ENCODE measurements around the gene EIF4A3.

EIF4A3 gene

DNA sequence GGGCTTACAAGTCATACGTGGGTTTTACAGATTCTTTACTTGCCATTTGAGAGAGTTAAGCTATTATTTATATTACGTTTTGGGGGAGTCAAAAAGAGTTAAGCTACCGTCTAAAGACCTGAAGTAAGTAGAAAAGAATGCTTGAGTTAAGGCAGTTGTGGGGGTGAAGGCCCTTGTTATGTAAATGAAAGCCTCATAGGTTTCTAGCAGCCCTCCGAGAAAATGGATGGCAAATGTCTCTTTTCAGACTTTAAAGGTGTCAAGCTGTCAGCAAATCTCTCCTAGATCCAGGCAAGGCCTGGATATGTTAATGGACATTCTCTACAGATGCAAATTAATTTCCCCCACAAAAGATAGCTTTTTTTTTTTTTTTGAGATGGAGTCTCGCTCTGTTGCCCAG is 7.2 kb upstream of the EIF4A3 start:
- in situ Hi-C loops (cut with MboI; ENCODE audit: low sequenced_read_pairs, unreplicated experiment), result no loop called here
- TF ChIP-seq, protein P1, sequence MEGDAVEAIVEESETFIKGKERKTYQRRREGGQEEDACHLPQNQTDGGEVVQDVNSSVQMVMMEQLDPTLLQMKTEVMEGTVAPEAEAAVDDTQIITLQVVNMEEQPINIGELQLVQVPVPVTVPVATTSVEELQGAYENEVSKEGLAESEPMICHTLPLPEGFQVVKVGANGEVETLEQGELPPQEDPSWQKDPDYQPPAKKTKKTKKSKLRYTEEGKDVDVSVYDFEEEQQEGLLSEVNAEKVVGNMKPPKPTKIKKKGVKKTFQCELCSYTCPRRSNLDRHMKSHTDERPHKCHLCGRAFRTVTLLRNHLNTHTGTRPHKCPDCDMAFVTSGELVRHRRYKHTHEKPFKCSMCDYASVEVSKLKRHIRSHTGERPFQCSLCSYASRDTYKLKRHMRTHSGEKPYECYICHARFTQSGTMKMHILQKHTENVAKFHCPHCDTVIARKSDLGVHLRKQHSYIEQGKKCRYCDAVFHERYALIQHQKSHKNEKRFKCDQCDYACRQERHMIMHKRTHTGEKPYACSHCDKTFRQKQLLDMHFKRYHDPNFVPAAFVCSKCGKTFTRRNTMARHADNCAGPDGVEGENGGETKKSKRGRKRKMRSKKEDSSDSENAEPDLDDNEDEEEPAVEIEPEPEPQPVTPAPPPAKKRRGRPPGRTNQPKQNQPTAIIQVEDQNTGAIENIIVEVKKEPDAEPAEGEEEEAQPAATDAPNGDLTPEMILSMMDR (IDR thresholded peaks at IDR 0.05; ENCODE audit: borderline replicate concordance, control extremely low read depth, extremely low read depth, insufficient read depth, missing control alignments), result no peak

DNA sequence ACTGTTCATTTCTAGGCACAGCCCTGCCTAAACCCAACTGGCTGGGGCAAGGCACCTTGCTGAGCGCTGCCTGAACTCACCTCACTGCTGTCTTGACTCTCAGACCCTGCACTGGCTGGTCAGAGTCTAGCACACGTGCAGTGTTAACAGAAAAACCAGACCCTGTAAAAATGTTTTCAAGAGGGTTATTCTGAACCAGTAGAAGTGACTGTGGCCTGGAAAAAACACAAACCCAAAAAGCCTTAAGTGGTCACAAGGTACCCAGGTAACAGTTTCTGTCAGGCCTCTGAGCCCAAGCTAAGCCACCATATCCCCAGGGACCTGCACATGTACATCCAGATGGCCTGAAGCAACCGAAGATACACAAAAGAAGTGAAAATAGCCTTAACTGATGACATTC is 6.1 kb upstream of the EIF4A3 start:
- DNase-seq (ENCODE audit: low spot score), result no peak
- TF ChIP-seq, protein P1 (IDR thresholded peaks at IDR 0.05; ENCODE audit: borderline replicate concordance, control extremely low read depth, extremely low read depth, insufficient read depth, missing control alignments), result no peak
- in situ Hi-C loops (cut with MboI; ENCODE audit: low sequenced_read_pairs, unreplicated experiment), result no loop called here

More for the DNA sequence above, 7.2 kb upstream of the EIF4A3 start:
- DNase-seq (ENCODE audit: low spot score), result no peak

DNA sequence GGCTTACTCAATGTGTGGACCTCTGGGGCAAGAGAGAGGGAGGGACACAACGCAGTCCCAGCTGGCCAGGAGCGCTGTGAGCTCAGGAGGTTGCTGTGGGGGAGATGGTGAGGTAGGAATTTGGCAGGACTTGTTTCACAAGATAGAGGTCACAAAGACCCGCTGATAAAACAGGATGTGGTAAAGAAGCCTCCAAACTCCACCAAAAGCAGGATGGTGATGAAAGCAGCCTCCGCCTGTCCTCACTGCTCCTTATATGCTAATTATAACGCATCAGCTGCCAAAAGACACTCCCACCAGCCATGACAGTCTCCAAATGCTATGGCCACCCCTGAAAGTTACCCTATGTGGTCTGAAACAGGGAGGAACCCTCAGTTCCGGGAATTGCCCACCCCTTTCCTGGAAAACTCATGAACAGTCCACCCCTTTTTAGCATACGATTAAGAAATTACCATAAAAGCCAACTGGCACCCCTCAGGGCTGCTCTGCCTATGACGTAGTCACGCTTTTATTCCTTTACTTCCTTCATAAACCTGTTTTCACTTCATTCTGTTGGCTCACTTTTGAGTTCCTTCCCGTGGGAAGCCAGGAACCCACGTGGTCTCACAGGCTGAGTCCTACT is 5.3 kb upstream of the EIF4A3 start:
- no peak for DNase-seq (ENCODE audit: low spot score)
- in situ Hi-C loops (cut with MboI; ENCODE audit: low sequenced_read_pairs, unreplicated experiment), result no loop called here
- TF ChIP-seq, protein P1 (IDR thresholded peaks at IDR 0.05; ENCODE audit: borderline replicate concordance, control extremely low read depth, extremely low read depth, insufficient read depth, missing control alignments), result no peak

DNA sequence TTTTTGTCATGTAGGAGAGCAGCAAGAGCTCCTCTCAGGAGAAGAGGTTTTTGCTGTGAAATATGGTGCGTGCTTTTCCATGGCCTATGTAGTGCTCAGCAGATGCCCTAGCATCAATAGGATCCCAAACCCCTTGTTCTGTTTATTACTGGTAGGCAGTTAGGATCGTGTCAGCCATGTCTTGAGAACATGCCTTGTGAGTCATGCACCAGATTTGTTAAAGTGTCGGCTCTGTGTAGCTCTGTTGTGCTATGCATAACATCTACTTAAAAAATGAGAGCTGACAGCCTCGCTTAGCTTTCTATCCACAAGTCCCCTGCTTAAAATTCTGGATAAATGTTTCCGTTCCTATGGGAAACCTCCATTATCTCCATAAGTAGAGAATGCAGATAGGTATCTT is 4.4 kb upstream of the EIF4A3 start:
- in situ Hi-C loops (cut with MboI; ENCODE audit: low sequenced_read_pairs, unreplicated experiment), result no loop called here
- TF ChIP-seq, protein P1 (IDR thresholded peaks at IDR 0.05; ENCODE audit: borderline replicate concordance, control extremely low read depth, extremely low read depth, insufficient read depth, missing control alignments), result no peak
- no peak for DNase-seq (ENCODE audit: low spot score)

DNA sequence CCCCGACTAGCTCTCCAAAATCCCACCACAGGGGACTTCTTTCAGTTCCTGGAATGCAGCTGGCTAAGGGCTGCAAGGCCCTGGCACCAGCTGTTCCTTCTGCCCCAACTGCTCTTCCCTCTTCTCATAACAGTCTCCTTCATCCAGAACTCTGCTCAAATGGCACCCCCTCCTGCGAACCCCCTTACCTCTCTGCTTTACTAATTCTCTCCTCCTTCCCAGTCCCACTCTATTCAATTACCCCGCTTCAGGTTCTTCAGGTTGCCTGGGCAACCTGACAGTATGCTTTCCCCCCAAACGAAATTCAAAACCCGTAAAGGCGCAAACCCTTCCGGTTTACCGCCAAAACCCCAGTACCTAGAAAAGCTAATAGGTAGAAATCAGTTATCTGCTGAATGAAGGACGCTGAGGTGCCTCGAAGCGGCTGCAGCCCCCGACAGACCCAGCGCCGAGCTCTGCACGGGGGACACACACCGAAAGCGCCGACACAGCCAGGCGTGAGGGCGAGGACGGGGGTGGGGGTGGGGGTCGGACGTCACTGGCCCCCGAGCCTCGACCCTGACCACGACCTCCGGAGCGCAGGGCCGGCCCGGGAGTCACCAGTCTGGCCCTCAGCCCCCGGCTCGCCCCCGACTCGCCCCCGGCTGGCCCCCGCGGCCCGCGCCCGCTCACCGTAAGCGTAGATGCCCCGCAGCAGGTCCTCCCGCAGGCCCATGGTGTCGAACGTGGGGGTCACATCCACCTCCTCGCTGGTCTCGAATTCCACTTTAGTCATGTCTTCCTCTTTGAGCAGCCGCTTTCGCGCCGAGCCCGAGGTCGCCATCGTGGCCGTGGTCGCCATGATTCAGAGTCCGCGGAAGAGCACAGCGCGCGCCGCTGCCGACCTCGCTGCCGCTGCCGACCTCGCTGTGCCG is 550 bp downstream of the EIF4A3 start:
- in situ Hi-C loops (cut with MboI; ENCODE audit: low sequenced_read_pairs, unreplicated experiment), result no loop called here
- peak; percentile 61 for DNase-seq (ENCODE audit: low spot score)
- TF ChIP-seq, protein P1 (IDR thresholded peaks at IDR 0.05; ENCODE audit: borderline replicate concordance, control extremely low read depth, extremely low read depth, insufficient read depth, missing control alignments), result no peak

DNA sequence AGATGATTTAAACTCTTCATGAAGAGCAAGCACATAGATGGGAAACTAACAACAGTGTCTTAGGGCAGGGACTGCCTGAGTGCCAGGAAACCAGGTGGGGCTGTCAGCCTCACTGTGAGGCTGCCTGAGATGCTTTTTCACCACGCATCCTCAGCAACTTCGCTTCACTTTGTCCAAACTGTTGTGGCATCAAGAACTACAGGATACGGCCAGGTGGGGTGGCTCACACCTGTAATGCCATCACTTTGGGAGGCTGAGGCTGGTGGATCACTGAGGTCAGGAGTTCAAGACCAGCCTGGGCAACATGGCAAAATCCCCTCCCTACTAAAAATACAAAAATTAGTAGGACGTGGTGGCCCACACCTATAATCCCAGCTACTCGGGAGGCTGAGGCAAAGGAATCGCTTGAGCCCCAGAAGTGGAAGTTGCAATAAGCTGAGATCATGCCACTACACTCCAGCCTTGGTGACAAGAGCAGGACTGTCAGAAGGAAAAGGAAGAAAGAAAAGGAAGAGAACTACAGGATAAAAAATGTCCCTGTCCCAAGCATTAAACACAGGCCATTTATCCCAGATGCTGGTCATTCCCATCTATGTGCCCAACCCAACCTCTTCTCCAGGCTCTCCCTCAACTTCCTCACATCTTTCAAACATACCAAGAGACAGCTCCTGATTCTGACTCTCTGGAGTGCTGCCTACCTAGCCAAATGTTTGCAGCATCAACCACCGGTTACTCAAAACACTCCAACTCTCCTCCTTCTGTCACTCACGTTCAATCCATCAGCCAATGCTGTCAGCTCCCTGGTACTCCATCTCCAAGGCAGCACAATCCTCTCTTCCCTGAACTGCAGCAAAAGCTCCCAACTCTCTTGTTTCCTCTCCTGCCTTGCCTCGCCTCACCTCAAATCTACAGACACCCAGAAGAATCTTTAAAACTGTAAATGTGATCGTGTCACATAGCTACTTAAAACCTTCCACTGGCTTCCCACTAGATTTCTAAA is 1.6 kb downstream of the EIF4A3 start:
- no peak for DNase-seq (ENCODE audit: low spot score)
- in situ Hi-C loops (cut with MboI; ENCODE audit: low sequenced_read_pairs, unreplicated experiment), result no loop called here
- TF ChIP-seq, protein P1 (IDR thresholded peaks at IDR 0.05; ENCODE audit: borderline replicate concordance, control extremely low read depth, extremely low read depth, insufficient read depth, missing control alignments), result no peak

Data from GM13976 (cell line).